ENCODE results near the gene NARS2.

DNA sequence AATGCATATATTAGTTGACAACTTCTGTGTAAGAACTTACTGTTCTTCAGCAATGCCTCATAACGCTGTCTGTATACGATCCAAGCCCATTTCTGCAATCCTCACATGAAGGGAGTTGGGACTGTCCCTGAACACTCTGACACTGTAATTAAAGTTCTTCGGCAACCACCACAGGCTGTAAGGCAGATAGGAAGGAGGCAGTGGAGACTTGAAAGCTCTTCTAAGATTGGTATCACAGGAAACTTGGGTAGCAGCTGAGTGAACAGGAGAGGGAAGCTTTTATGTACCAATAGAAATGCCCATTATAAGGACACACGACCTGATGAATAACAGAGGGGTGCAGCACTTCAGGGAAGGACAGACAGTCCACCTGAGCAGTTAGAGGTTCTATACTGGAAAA lies 145.0 kb downstream of the NARS2 start:
- TF ChIP-seq, protein P1, sequence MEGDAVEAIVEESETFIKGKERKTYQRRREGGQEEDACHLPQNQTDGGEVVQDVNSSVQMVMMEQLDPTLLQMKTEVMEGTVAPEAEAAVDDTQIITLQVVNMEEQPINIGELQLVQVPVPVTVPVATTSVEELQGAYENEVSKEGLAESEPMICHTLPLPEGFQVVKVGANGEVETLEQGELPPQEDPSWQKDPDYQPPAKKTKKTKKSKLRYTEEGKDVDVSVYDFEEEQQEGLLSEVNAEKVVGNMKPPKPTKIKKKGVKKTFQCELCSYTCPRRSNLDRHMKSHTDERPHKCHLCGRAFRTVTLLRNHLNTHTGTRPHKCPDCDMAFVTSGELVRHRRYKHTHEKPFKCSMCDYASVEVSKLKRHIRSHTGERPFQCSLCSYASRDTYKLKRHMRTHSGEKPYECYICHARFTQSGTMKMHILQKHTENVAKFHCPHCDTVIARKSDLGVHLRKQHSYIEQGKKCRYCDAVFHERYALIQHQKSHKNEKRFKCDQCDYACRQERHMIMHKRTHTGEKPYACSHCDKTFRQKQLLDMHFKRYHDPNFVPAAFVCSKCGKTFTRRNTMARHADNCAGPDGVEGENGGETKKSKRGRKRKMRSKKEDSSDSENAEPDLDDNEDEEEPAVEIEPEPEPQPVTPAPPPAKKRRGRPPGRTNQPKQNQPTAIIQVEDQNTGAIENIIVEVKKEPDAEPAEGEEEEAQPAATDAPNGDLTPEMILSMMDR (IDR thresholded peaks at IDR 0.05 in 4 of 5, conservative IDR thresholded peaks at IDR 0.05 in 1 of 5) = no peak
- TF ChIP-seq POLR2A (IDR thresholded peaks at IDR 0.05) = no peak
